GM12878 (cell line): ENCODE results near the gene TSPAN7. TPM values are rescaled to one million over a fixed set of nuclear protein-coding genes. Genes with fewer than 3 reads are reported as not detected.

Source experiments
- ATAC-seq: fragments of 200-7000 bp; cut with Tn5 transposase; 3 replicates; pipeline ENCODE4 v1.9.1; 2020; ENCODE audit warnings: mild to moderate bottlenecking, moderate library complexity
- BruUV-seq: library from RNA; stranded (reverse); fragments of 400-500 nt; replicated peaks from 2 replicates; lab custom pipeline; 2021; lab: Mats Ljungman, UMichigan
- CTCF ChIA-PET: fragments of 300-600 bp; sonication (Branson Sonifier 250); formaldehyde crosslinking; extraction: SDS; loops from one replicate; lab custom pipeline; 2021; ENCODE audit warnings: inconsistent platforms; lab: Yijun Ruan, JAX
- POLR2A ChIA-PET: fragments of 350-600 bp; formaldehyde crosslinking; extraction: SDS; loops from one replicate; lab custom pipeline; 2021; ENCODE audit warnings: inconsistent platforms; lab: Charles Lee
- RAD21 ChIA-PET: fragments of 300-600 bp; sonication (Branson Sonifier 250); formaldehyde crosslinking; loops from one replicate; lab custom pipeline; 2023; ENCODE audit warnings: antibody characterized with exemption; ENCODE audit not compliant: unreplicated experiment; lab: Charles Lee
- SMC1A ChIA-PET: fragments of 300-600 bp; sonication (Branson Sonifier 250); formaldehyde crosslinking; loops from one replicate; lab custom pipeline; 2023; ENCODE audit not compliant: unreplicated experiment, uncharacterized antibody; lab: Charles Lee
- DNase-seq: peaks from one replicate; pipeline ENCODE4 v3.0.0-alpha.2; 2011; ENCODE audit warnings: low read depth, low spot score
- FAIRE-seq: peaks from 3 replicates; lab custom pipeline; 2011; peaks lifted over from hg19 to GRCh38; lab: Jason Lieb, UNC
- H2AFZ ChIP-seq: 2 replicates; pipeline ENCODE4 v1.6.0; 2011; ENCODE audit warnings: low read depth, low read length, control low read depth; ENCODE audit not compliant: control insufficient read depth
- H3K27ac ChIP-seq: 2 replicates; pipeline ENCODE4 v1.5.1; 2011; ENCODE audit warnings: control low read depth; ENCODE audit not compliant: control insufficient read depth, insufficient read depth
- H3K27me3 ChIP-seq, 2 experiments: replicated peaks in 1 of 2; 2 replicates each; pipeline versions ENCODE4 v1.6.0 to v1.6.1; 2011; ENCODE audit warnings: low read length in 1 of 2; ENCODE audit not compliant: control insufficient read depth in 2 of 2, insufficient read depth in 2 of 2
- H3K36me3 ChIP-seq, 2 experiments: 2 replicates each; pipeline ENCODE4 v1.5.1; 2011; ENCODE audit warnings: low read length in 1 of 2; ENCODE audit not compliant: control insufficient read depth in 2 of 2, insufficient read depth in 2 of 2
- H3K4me1 ChIP-seq: 2 replicates; pipeline ENCODE4 v1.6.1; 2011; ENCODE audit warnings: mild to moderate bottlenecking, low read length, moderate library complexity, mixed read lengths; ENCODE audit not compliant: control insufficient read depth, insufficient read depth
- H3K4me2 ChIP-seq: 2 replicates; pipeline ENCODE4 v1.6.0; 2011; ENCODE audit warnings: control low read depth; ENCODE audit not compliant: control insufficient read depth, insufficient read depth
- H3K4me3 ChIP-seq: fragments of 200-600 bp; sonication (generic); 2 replicates; pipeline ENCODE4 v1.5.1; 2016
- H3K79me2 ChIP-seq: 2 replicates; pipeline ENCODE4 v1.6.0; 2011; ENCODE audit warnings: low read length; ENCODE audit not compliant: control insufficient read depth, insufficient read depth
- H3K9ac ChIP-seq: 2 replicates; pipeline ENCODE4 v1.8.0; 2011; ENCODE audit warnings: low read length, control low read depth, mixed read lengths; ENCODE audit not compliant: control insufficient read depth, insufficient read depth
- H3K9me3 ChIP-seq: replicated peaks from 3 replicates; pipeline ENCODE4 v1.5.1; 2011; ENCODE audit warnings: mild to moderate bottlenecking, low read length; ENCODE audit not compliant: control insufficient read depth, insufficient read depth
- H4K20me1 ChIP-seq: 2 replicates; pipeline ENCODE4 v1.6.0; 2011; ENCODE audit not compliant: control insufficient read depth, insufficient read depth
- CBX5 ChIP-seq: sonication (generic); IDR thresholded peaks from 2 replicates; pipeline ENCODE4 v1.6.1; 2016; ENCODE audit warnings: low read depth, moderate library complexity, mild to moderate bottlenecking, inconsistent platforms
- DPF2 ChIP-seq: fragments of 450-650 bp; IDR thresholded peaks from 2 replicates; pipeline ENCODE4 v1.6.1; 2017; ENCODE audit warnings: mild to moderate bottlenecking
- GABPA ChIP-seq: IDR thresholded peaks from 2 replicates; pipeline ENCODE4 v1.6.1; 2014; ENCODE audit warnings: antibody characterized with exemption, low read depth, mild to moderate bottlenecking, inconsistent platforms
- IKZF1 ChIP-seq: fragments of 450-650 bp; conservative IDR thresholded peaks from 2 replicates; pipeline ENCODE4 v1.6.1; 2017; ENCODE audit warnings: antibody characterized with exemption, mild to moderate bottlenecking
- IKZF2 ChIP-seq, 2 experiments: fragments of 450-650 bp; IDR thresholded peaks; 2 replicates each; pipeline ENCODE4 v1.6.1; 2017; ENCODE audit warnings: mild to moderate bottlenecking in 2 of 2, moderate library complexity in 2 of 2
- MTA2 ChIP-seq: fragments of 450-650 bp; IDR thresholded peaks from 2 replicates; pipeline ENCODE4 v1.6.1; 2016; ENCODE audit warnings: low read depth, mild to moderate bottlenecking, moderate library complexity
- SREBF1 ChIP-seq: IDR thresholded peaks from 2 replicates; pipeline ENCODE4 v1.6.1; 2012; ENCODE audit warnings: mild to moderate bottlenecking, low read length
- TCF7 ChIP-seq: IDR thresholded peaks from 2 replicates; pipeline ENCODE4 v1.6.1; 2014; ENCODE audit warnings: antibody characterized with exemption, borderline replicate concordance
- ZNF687 ChIP-seq: fragments of 450-650 bp; IDR thresholded peaks from 2 replicates; pipeline ENCODE4 v1.6.1; 2017; ENCODE audit warnings: mild to moderate bottlenecking, moderate library complexity
- WGBS: methylation state at CpG from one replicate; pipeline ENCODE4 v1.1.6; 2016; ENCODE audit warnings: low lambda C conversion rate; ENCODE audit not compliant: insufficient replicate concordance, insufficient coverage; ENCODE audit errors: missing lambda C conversion rate; 5-methylcytosine and 5-hydroxymethylcytosine counted together
- in situ Hi-C: fragments of 300-500 bp; cut with MboI; formaldehyde crosslinking; loops from 9 replicates; pipeline ENCODE4 v1.14.3; 2018; ENCODE audit warnings: mixed read lengths
- intact Hi-C: fragments of 100-400 bp; cut with micrococcal nuclease; formaldehyde crosslinking; loops from one replicate; pipeline ENCODE4 v1.14.2; 2022; ENCODE audit not compliant: unreplicated experiment
- polyA plus RNA-seq, 11 experiments: library from polyadenylated mRNA; depleted of rRNA in 4 of 11; unstranded in 6 of 11; stranded (reverse) in 5 of 11; fragments of >200 nt; fragmentation: Nextera tagmentation in 4 of 11; fragmentation: Illumina TruSeq in 1 of 11; extraction: Ambion mirVana in 4 of 11; extraction: Trizol in 1 of 11; gene quantifications; 1 replicate in 1 of 11; 2 replicates in 10 of 11; pipeline versions ENCODE4 v1.2.1 to v1.2.3, GENCODE V29; 2011 to 2016; ENCODE audit warnings: inconsistent platforms in 2 of 11, missing spikeins in 2 of 11, low read depth in 1 of 11
- total RNA-seq, 4 experiments: library from RNA; depleted of rRNA in 3 of 4; stranded (reverse); fragments of >200 nt in 3 of 4; fragmentation: Illumina TruSeq in 1 of 4; extraction: Trizol in 1 of 4; gene quantifications; 2 replicates each; pipeline versions ENCODE4 v1.2.1 to v1.2.3, GENCODE V29; 2013 to 2021

The TSPAN7 gene
- total and polyA plus RNA-seq, 10 of the 15 experiments (the other 5 are each of a cell fraction or from before 2014, with no cell fraction given): 0.04 to 0.77 (median 0.14) TPM; not detected in 4

- TF ChIP-seq ZNF687 (no peak), SREBF1 (no peak)
- TF ChIP-seq, all 136 proteins: peak for 0
These were observed 88.6 kb downstream of the TSPAN7 start (continued) for GRCh38 chrX:38649674-38650647.

GRCh38 chrX:38651625-38652601 is 90.6 kb downstream of the TSPAN7 start:
- Histone ChIP-seq H3K27me3 (no peaks in the 10 kb centered on the region), H3K79me2 (no peaks in the 10 kb centered on the region), H3K4me1 (no peaks in the 10 kb centered on the region), H4K20me1 (no peaks in the 10 kb centered on the region), H3K9me3 (no peaks in the 10 kb centered on the region), H3K27ac (no peak overlapping the region), H3K4me3 (no peak overlapping the region), H3K4me2 (no peak overlapping the region), H3K9ac (no peak overlapping the region), H3K36me3 (no peaks in the 10 kb centered on the region), H2AFZ (no peak overlapping the region)
- TF ChIP-seq MTA2 (peak; percentile 53; the same call in 1 of the 2 replicates), IKZF2 (IDR thresholded peaks at IDR 0.05) (peak; percentile 51 to 58; a peak in 2 of 4 replicates), IKZF1 (peak; percentile 73), CBX5 (no peak), TCF7 (peak; percentile 22; the same call in 1 of the 2 replicates), DPF2 (peak; percentile 67; the same call in 1 of the 2 replicates), GABPA (no peak)
- POLR2A ChIA-PET: interaction anchor here (0.7 to 1.5 kb wide), 4 partner anchors 8 to 782 kb away, joined by 3 to 4 read pairs (median 3); no protein-coding TSS in a partner anchor
- RAD21 ChIA-PET: interaction anchor here (0.9 to 2.6 kb wide), 3 partner anchors 9 to 24 kb away, joined by 4 to 17 read pairs (median 5); no protein-coding TSS in a partner anchor
- DNase-seq: no peak
- BruUV-seq: no TSS peak
- WGBS: 44% methylated on average over 2 of the region's 2 CpGs
- CTCF ChIA-PET: interaction anchor here (0.8 to 3.3 kb wide), 5 partner anchors 8 to 25 kb away, joined by 3 to 21 read pairs (median 3); no protein-coding TSS in a partner anchor
- peak; percentile 67 for ATAC-seq
- FAIRE-seq: no peak
- SMC1A ChIA-PET: interaction anchor here (1.3 to 4.1 kb wide), 4 partner anchors 9 to 24 kb away, joined by 4 to 25 read pairs (median 11); no protein-coding TSS in a partner anchor
- in situ Hi-C loops (no loop called here), intact Hi-C loops (no loop called here)
